Amniotic epithelial cell (primary cell): Measurements from ENCODE around the gene DENND2A.
"Not testable (repeated sequence)": the region's sequence is repeated elsewhere in the genome, so short reads cannot be mapped to it uniquely, and the experiment has no call there.

Source experiments
- DNase-seq: peaks from one replicate; pipeline ENCODE4 v3.0.0-alpha.2; 2010; ENCODE audit warnings: low read depth

DENND2A gene

GRCh38 chr7:140673774-140674155, 33.2 kb upstream of the DENND2A start:
- DNase-seq = no peak

GRCh38 chr7:140673063-140673773, 32.6 kb upstream of the DENND2A start:
- DNase-seq = no peak

DNA sequence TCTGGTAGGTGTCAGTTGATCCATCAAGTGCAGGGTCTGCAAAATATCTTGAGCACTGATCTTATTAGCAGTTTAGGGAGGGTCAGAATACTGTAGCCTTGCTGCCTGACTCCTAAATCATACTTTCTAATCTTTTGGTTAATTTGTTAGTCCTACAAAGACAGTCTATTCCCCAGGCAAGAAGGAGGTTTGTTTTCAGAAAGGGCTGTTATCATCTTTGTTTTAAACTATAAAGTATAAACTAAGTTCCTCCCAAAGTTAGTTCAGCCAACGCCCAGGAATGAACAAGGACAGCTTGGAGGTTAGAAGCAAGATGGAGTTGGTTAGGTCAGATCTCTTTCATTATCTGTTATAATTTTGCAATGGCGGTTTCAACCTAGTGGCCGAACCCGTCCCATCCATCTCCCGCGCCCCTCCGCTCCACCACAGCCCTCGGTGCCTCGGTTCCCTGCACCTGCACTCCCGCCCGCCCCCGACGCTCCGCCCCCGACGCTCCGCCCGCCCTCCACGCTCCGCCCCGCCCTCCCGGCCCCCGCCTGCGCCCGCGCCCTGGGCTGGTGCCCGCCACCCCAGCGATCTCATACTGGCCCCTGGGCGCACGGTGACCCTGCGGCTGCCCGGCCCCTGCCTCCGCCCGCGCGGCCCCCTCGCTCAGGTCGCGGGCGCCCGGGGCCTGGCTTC, 31.9 kb upstream of the DENND2A start, which contains the start of gene ADCK2:
ADCK2 (plus strand) TSS at position 564 of the 681 bp plus-strand sequence. CDS start 386 bp downstream, outside the sequence.
- DNase-seq = no peak

DNA sequence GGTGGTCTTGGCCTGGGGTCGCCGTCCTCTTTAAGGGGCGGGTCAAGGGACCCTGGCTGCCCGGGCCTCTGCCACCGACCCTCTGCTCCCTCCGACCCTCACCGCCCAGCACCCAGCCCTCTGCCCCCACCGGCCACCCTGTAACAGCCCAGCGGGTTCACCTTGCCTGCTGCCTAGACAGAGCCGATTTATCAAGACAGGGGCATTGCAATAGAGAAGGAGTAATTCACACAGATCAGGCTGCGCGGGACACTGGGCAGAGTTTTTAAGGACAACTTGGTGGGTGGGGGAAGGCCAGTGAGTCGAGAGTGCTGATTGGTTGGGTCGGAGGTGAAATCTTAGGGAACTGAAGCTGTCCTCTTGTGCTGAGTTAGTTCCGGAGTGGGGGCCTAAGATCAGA, 31.4 kb upstream of the DENND2A start:
- no peak for DNase-seq

GRCh38 chr7:140670343-140670935, 29.8 kb upstream of the DENND2A start:
- no peak for DNase-seq

DNA sequence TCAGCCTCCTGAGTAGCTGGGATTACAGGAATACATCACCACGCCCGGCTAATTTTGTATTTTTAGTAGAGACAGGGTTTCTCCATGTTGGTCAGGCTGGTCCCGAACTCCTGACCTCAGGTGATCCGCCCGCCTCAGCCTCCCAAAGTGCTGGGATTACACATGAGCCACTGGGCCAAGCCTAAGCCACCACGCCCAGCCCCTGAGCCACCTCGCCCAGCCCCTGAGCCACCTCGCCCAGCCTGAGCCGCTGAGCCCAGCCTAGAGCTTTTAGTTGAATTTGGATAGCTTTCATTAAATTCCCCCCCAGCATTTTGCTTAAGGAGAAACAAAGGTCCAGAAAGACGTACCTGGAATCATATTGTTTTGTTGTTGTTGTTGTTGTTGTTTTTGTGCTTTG, 29.2 kb upstream of the DENND2A start:
- DNase-seq = not testable (repeated sequence)

- no peak for DNase-seq
Measured at GRCh38 chr7:140669352-140669751, 28.7 kb upstream of the DENND2A start.

GRCh38 chr7:140668641-140669040, 28.0 kb upstream of the DENND2A start:
- DNase-seq = no peak

DNA sequence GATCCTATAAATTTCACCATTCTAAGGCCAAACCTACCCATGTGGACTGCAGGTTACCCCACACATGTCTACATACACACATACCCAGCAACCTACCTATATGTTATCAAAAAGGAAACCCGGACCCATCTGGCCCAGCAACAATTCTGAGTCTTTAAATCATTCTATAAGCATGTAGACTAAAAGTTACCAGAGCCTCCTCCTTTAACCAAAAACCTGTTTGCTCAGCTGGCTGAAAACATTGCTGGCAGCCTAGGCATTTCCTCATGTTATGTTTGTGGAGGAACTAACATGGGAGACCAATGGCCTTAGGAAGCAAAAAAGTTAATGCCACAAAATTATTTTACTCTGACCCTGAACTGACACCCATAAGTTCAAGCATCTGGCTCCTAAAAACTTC, 26.9 kb upstream of the DENND2A start:
- DNase-seq = no peak

DNA sequence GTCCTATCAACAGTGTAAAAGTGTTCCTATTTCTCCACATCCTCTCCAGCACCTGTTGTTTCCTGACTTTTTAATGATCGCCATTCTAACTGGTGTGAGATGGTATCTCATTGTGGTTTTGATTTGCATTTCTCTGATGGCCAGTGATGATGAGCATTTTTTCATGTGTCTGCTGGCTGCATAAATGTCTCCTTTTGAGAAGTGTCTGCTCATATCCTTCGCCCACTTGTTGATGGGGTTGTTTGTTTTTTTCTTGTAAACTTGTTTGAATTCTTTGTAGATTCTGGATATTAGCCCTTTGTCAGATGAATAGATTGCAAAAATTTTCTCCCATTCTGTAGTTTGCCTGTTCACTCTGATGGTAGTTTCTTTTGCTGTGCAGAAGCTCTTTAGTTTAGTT, 22.3 kb upstream of the DENND2A start:
- not testable (repeated sequence) for DNase-seq

DNA sequence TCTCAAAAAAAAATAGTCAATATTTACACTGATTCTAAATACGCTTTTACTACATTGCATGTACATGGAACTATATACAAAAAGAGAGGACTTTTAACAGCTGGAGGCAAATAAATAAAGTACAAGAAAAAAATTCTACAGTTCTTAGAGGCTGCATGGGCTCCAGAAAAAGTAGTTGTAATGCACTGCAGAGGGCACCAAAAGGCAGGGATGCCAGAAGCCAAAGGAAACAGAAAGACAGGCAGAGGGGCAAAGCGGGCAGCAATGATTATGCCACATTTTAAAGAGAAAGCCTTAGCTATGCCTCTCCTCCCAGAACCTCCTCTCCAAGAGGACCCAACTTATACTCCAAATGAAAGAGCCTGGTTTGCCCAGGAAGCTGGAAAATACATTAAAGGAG, 20.5 kb upstream of the DENND2A start:
- no peak for DNase-seq

DNA sequence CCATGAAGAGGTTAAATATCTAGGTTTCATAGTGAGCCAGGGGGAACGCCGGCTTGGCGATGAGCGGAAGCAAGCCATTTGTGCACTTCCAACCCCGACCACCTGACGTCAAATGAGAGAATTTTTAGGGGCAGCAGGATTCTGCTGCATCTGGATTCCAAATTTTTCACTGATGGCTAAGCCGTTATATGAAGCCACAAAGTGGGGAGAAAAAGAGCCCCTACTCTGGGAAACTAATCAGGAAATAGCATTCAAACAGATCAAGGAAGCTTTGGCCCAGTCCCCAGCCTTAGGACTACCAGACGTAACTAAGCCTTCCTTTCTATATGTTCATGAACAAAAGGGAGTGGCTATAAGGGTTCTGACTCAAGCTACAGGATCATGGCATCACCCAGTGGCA, 19.2 kb upstream of the DENND2A start:
- no peak for DNase-seq

GRCh38 chr7:140657891-140658290, 17.3 kb upstream of the DENND2A start:
- no peak for DNase-seq

DNA sequence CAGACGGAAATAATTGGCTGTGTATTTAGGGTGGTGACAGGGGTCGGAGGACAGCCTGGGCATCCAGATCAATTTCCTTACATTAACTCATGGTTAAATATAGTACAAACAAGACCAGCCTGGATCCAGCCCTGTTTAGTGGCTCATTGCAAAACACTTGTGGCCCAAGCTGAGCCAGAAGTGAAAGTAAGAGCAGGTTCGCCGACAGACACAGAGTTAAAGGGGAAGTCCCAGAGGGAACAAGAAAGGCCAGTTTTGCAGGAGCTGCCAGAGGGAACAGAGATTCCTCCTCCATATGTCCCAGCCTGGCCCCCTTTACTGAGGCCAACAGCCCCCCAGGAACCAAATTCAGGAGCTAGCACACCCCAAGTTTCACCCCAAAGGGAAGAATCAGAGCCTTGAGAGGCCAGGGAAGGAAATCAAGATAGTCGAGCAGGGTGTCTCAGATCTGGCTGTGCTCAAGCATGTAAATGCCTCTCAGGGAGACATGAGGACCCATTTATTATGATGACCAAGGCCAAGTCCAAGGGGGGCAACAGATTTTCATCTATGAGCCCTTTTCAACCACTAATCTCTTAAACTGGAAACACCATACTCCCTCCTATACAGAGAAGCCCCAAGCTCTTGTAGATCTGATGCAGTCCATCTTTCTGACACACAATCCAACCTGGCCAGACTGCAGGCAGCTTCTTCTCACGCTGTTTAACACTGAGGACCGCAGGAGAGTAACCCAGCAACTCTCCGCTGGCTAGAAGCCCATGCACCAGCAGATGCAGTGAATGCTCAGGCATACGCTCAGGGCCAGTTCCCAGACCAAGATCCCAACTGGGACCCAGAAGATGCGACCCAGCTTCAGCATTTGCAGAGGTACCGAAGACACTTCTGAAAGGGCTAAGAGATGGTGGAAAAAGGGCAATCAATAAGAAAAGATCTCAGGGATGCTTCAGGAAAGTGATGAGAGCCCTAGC, 16.2 kb upstream of the DENND2A start:
- DNase-seq = peak; percentile 56

DNA sequence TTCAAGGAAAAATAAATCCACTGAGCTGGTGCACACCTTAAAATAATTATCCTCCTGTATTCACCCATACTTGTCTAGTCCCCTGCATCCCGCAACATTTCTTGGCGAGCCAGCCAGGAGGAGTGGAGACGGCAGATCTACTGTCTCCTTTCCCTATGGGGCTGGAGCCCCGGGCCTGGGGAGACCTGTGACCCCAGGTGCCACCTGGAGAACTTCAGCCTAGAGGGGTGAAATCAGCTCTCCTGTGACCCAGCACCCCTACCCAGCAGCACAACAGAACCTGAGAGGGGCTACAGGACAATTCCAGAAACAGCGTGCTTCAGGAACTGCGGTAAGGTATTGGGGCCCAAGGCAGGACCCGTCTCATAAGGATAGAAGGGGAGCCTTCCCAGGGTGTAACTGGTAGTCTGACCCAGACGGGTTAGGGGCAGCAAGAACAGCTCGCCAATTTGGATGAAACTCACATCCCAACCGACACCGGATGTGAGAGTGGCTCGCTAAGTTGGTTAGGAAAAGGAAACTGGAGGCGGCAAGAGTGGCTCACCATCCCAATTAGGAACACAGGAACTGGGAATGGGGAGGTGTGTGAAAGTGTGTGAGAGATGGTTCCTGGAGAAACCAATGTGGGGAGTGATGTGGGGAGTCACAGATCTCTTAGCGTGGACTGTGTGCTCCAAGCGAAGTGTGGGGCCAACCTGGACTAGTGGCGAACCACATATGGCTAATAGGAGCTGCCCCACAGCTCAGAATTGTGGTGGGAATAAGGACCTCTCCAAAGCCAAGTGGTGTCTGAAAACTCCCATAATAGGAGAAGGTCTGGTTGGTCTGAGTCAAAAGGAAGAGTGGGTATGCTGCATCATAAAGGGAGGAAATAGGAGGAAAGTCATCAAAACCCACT, 15.1 kb upstream of the DENND2A start:
- DNase-seq = no peak

DNA sequence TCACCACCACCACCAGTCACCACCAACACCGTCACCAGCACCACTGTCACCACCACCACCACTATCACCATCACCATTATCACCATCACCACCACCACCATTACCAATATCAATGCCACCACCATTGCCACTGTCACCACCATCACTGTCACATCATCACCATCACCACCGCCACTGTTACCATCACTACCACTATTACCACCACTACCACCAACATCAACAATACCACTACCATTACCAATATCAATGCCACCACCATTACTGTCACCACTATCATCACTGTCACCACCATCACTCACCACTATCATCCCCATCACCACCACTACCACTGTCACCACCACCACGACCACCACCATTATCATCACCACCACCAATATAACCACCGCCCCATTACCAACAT, 14.0 kb upstream of the DENND2A start:
- DNase-seq = no peak

DNA sequence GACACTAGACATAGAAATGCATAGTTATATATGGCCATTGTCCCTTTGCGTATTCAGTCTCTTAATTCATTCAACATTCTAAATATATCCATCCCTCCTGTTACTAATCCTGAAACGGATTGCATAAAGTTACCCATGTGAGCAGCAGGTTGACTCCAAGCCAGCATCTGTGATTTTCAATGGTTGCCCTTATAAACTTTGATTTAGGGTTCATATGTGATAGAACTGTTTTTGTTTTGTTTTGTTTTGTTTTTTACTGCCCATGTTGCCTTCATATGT, 13.4 kb upstream of the DENND2A start:
- no peak for DNase-seq

GRCh38 chr7:140653319-140654108, 12.9 kb upstream of the DENND2A start:
- DNase-seq = peak; percentile 59

DNA sequence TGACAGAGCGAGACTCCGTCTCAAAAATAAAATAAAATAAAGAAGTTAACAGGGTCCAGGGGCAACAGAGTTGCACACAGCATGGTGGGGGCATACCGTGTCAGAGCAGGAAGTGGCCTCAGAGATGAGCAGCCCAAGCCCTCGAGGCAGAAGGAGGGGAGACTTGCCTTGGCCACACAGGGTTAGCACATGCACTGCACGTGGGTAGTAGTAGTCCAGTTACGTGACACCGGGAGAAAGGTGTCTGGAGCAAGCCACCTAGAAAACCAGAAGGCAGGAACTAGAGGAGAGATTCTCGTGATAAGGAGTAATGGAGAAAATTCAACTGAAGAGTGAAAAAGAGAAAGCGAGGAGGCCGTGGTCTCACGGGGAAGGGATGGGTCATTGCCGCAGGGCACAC, 9.8 kb upstream of the DENND2A start:
- no peak for DNase-seq

DNA sequence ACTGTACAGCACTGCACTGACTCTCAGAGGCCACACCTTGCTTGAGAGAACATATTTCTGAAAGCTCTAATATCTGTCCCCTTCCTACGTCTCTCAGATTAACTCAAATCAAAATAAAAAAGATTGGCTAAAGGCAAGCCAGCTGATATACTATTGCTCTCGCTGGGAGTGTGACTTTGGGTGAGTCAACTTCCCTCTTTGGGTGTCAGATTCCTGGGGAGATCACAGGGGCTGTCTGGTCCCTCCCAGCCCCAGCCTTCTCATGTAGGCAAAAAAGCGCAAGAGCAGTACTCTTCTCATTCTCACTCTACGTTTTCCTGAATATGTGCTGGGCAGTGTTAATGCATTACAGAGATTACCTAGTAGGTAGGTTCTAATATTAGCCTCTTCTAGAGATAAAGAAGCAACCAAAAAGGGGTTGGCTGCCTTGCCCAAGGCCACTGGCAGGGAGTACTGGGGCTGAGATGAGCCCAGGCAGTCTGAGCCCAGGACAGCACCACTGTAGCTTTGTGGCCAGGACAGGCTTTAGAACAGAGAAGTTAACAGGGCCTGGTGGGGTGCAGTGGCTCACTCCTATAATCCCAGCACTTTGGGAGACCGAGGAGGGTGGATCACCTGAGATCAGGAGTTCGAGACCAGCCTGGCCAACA, 9.1 kb upstream of the DENND2A start:
- no peak for DNase-seq
